Stimulated activated CD8-positive, alpha-beta memory T cell treated with anti-CD3 and anti-CD28 coated beads, Interleukin-12 subunit alpha, Interleukin-12 subunit beta, amount 100 ng/mL, for 4 hours (primary cell): ENCODE measurements around the gene KIRREL3.

Experiments used
- DNase-seq: peaks from one replicate; pipeline ENCODE4 v3.0.0-alpha.2; 2020; ENCODE audit warnings: low read depth

The KIRREL3 gene

DNA sequence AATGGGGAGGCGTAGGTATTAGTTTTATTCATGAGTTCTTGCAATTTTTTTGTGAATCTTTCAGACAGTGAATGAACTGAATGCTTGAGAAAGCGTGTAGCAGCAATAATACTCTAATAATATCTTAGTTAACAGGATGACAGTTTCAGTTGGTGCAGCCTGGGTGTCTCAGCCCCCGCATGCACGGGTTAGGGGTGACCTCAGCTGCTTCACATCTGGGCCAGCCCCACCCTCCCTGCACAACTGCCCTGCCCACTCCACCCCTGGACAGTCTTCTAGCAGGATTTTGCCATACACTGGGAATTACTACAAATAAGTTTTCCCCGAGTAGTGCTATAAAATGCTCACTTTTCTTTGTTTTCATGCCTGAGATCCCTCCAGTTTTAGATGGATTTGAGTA lies 561.9 kb downstream of the KIRREL3 start:
- no peak for DNase-seq

- DNase-seq = no peak
These were observed 562.3 kb downstream of the KIRREL3 start for GRCh38 chr11:126438272-126438671.

GRCh38 chr11:126437731-126438130 lies 562.8 kb downstream of the KIRREL3 start:
- no peak for DNase-seq

DNA sequence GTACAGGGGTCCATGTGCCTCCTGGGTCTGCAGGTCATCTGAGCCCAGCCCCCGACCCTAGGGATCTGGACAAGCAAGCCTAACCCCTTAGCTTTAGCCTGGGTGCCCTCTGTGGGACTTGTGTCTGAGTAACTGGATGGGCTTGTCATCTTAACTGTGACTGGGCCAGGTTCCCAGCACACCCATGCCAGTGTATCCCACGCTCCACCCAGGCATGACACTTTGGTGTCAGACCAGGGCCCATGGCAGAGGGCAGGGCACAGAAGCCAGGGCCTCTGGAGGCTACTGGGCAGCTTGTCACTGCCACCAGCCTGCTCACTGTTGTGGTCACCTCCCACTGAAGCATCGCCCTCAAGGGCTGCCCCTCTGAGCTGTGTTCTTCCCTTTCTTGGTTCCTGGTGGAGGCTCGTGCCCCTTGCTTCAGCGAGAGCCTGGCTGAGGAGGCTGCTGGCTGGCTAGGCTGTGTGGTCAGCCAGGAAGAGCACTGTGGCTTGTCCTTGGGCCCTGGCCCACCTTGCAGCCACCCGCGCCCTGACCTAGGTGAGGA lies 564.3 kb downstream of the KIRREL3 start:
- DNase-seq = no peak

DNA sequence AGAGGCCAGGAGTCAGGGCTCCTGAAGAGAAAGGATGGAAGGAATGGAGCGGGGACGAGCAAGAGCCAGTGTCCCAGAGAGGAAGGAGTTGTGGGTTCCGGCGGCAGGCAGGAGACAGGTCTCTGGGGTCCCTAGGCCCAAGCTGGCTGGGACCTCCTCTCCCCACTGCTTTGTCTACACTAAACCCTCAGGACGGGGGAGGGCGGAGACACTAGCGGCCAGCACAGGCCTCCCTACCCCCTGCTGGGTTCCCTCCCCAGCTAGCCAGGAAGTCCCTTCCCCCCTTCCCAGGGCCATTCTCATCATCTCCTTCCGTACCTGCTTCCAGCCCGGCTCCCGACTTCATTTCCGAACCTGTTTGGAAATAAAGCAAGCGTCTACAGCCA lies 565.6 kb downstream of the KIRREL3 start:
- DNase-seq = no peak

DNA sequence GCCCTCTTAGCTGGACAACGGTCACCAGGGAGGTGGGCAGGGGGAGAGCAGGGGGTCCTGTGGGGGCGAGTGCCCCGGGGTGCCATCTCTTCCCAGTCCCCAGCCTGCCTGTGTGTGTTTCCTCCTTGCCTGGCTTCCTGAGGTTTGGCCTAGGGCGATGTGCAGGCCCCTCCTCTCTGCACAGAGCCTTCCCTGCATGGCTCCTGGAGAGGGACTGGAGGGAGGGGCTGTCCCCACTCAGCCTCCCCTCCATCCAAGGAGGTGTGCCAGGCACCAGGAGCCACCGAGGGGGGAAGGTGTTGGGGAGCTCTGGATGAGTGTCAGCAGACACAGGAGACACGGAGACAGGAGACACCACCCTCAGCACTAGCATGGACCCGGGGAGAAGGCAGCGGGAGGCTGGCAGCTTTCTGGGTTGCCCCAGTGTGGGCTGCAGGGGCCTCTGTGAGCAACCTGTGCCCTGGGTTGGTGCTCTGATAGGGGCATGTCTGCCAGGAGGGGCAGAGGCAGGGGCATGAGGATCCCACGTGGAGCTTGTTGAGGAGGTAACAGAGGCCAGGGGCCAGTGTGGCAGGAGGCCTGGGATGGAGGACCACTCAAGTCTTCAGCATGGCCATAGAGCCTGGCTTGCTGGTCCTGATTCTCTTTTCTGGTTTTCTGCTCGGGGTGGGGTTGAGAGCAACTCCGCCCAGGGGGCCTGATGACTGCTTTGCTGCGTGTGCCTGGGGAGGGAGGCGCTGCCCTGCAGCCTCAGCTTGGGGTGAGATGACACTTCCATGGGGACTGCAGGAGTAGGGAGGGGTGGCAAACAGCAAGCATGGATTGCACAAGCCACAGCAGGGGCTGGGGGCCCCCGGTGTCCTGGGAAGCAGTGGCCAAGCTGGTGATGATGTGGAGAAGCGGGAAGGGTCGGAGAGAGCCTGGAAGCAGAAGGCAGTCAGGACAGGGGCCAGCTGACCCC lies 566.3 kb downstream of the KIRREL3 start:
- DNase-seq = no peak

GRCh38 chr11:126433244-126433846 lies 567.2 kb downstream of the KIRREL3 start:
- no peak for DNase-seq

DNA sequence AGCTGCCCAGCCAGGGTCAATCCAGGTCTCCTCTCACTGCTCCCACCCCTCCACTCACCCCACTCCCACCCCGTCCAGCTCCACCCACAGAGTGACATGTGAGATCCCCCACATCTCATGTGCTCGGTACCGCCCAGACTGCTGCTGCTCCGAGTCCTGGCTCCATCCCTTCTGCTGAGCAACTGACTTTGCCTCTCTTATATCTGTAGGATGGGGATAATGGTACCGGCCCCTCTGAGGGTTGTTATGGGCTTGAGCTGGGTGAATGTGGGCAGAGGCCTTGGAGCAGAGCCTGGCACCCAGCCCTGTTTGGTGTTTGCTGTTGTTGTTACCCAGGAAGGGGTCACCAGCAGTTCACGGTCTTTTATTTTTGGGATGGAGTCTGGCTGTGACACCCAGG lies 568.0 kb downstream of the KIRREL3 start:
- no peak for DNase-seq

DNA sequence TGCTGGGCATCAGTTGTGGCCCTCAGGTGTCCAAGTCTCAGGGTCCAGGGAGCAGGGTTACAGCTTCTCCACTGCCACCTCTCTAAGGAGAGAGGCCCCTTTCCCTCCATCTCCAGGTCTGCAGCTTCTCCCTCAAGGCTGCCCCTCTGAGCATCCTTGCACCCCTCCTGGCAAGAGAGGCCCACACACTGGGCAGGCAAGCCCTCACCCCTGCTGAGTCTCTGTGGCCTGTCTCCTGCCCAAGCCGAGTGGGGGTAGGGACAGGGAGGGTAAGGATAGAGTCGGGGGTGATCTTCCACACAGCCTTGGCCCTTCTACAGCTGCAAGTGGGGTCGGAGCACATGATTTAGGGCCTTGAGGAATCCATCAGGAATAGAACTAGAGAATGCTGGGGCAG lies 568.5 kb downstream of the KIRREL3 start:
- DNase-seq = no peak

DNA sequence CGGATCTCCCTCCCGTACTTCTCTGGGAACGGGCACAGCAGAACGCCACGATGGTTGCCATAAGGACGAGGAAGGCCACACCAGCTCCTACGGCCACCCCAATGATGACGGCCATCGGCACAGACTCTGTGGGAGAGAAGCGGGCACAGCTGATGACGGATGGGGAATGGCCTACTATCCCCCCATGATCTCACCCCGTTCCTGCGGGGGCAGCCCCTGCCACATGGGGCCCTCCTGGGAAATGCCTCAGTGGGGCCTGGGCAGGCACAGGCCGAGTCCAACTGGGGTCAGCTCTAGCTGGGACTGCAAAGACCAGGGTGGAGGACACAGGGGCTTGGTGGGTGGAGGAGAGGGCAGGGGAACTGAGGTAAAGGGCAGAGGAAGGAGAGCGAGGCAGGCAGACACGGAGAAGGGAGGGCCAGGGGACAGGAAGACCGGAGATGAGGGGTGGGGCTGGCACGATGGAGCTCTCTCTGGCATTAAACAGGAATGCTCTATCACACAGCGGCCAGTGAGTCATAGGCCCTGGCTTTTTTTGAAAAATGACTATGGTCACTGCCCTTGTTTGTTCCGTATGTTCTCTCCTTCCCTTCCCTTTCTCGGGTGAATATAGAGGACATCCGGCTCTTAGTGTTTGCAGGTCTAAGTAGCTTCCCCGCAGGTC lies 569.0 kb downstream of the KIRREL3 start:
- DNase-seq = no peak

GRCh38 chr11:126430581-126431335 lies 569.8 kb downstream of the KIRREL3 start:
- no peak for DNase-seq

DNA sequence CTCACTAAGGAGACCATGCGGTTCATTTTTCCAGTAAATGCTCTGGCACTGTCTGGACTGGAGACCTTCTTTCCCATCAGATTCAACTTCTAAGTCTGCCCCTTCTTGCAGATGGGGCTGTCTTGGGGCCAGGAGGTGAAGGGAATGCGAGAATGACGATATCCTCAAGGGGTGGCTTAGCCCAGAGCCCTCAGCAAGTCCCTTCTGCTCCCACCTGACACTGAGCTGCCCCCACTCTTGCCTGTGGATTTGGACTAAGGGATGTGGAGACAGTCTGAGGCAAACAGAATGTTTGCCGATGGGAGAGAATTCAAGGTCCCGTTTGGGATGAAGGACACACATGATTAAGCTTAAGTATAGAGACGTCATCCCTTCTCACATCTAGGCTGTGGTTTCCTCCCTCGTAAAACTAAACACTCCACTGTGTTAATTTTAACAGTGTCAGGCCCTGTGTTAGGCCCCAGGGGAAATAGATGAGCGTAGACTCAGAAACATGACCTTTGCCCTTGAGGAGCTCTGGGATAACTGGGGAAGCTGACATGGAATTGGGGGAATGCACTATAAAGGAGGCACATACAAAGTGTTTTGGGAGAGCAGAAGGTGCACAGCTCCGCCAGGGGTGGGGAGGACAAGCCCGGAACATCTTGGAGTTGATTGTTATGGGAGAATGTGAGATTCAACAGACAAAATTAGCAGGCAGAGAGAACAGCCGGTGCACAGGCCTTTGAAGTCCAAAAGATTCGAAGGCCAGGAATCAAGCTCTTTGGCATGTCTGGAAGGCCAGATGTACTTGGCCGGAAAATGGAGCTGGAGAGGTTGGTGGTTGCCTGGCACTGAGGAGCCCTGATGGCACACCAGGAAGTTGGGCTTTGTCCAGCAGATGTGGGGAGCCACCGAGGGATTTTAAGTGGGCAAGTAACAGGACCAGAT lies 573.5 kb downstream of the KIRREL3 start:
- no peak for DNase-seq

- no peak for DNase-seq
These were observed 574.5 kb downstream of the KIRREL3 start for GRCh38 chr11:126426106-126426505.

DNA sequence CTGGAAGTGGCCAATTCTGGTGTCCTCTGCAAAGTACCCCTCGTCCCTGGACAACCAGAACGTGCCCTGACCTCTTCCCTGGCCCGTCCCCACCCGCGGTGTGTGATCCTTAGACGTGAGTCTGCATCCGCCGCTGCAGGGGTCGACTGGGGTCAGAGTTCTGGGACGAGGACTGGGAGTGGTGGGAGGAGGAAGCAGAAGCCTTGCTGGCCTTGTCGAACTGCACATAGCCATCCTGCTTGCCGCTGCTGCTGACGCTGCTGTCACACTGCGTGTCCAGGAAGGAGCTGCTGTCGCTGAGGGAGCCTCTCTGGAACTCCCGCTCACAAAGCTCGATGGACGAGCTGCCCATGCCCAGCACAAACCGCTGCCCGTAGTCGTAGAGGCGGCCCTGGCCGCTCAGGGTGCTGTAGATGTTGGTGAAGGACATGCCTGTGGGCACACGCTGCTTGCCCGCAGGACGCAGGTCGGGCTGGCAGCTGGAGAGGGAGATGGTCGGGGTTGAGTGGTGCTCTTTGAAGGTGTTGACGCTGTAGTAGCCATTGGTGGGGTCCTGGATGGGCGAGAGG lies 576.0 kb downstream of the KIRREL3 start:
- DNase-seq = no peak

DNA sequence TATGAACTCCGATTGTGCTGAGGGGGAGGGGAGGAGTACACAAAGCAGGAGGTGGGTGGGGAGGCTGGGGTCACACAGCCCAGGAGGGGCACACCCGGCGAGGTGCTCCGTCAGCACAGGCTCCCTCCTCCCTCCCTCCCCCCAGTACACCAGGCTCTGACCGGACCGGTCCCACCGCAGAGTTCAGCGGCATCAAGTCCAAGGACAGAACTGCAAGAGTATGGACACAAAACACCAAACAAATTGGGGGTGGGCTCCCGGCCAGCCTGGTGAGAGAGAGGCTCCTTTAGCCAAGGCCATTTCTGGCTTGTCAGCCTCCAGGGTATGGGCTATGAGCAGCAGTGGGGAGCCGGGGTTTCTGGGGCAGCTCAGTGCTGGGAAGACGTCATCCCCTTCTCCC lies 576.8 kb downstream of the KIRREL3 start:
- no peak for DNase-seq

- no peak for DNase-seq
These were observed 577.4 kb downstream of the KIRREL3 start for GRCh38 chr11:126423154-126423553.

DNA sequence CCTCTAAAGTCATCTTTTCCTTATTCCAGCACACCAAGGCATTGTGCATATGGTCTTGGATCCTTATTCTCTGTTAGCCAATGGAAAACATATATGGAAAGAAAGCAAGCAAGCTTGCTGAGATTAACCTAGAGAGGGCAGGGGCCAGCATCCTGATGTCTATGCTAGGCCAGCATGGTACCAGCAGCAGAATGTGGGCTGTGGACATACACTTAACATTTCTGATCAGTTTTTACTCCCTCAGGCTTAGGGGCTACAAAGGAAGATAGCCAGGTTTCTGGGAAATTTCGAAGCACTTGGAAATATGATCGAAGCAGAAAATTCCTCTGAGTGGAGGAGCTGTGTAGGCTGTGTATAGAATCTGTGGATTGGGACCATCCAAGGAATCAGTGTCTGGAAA lies 578.1 kb downstream of the KIRREL3 start:
- DNase-seq = no peak

GRCh38 chr11:126421271-126421671 lies 579.3 kb downstream of the KIRREL3 start:
- DNase-seq = no peak

- DNase-seq = no peak
These were observed 579.8 kb downstream of the KIRREL3 start for GRCh38 chr11:126420698-126421256.
